ENCODE data around the gene MAFB. TPM values are rescaled to one million over a fixed set of nuclear protein-coding genes. Genes with fewer than 3 reads are reported as not detected.

Gene MAFB
- total RNA-seq, 1 donor from 2014 or later = 12.9 TPM

DNA sequence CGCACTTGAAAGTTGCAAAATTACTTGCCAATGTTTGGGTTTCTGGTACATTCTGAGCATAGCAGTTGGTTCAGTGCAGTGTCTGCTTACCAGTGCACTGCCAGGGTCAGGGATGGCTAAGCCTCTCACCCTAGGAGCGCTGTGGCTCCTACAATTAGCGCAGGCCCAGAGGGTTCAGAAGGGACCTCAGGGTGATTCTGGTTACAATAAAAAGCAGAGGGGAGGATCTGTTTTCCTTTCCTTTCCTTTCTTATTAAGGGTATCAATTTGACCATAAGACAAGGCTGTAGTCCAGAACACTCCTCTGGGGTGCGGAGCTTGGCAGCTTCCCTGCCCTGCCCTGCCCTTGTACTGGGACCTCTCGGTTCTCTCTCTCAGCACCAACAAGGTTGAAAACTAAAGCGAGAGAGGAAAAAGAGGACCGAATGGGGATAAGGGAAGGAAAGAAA, 2.6 kb downstream of the MAFB start:
- no peak for DNase-seq
- intact Hi-C loops (cut with micrococcal nuclease) = no loop called here
- no peak for ATAC-seq

DNA sequence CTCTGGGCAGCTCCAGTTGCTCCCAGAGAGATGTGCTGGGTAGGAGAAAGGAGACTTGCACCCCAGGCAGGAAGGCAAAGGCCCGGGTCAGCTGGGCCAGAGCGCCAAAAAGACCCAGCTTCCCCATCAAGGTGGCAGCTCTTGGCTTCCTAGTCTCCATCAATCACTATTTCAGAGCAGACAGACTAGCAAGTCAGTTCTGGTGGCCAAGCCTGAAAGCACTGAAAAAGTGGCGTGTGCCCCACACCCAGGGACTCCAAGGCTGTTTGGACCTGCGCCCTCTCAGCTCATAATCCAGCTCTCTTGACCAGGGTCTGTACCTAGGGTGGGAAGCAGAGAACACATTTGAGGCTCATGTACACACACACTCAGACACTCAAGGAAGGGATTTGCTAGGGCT, 3.7 kb downstream of the MAFB start:
- ATAC-seq = no peak

DNA sequence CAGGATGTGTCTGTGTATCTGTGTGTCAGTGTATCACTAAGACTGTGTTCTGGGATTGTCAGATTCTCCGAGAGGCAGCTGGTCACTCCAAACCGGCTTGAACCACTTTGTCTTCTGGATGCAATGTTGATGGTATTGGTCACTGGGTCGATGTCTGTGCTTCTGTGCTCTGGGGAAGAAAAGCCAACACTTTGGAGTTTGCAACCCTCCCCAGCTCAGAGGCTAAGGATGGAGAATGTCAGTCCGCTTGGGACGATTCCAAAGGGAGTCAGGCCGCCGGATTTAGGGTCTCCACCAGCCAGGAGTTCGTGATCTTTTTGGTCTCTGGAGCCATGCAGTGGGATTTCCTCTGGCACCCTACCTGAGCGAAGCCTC, 5.2 kb downstream of the MAFB start:
- intact Hi-C loops (cut with micrococcal nuclease) = no loop called here
- DNase-seq (no peak), ATAC-seq (no peak)

More for the DNA sequence above, 3.7 kb downstream of the MAFB start:
- intact Hi-C loops (cut with micrococcal nuclease) = no loop called here
- no peak for DNase-seq

DNA sequence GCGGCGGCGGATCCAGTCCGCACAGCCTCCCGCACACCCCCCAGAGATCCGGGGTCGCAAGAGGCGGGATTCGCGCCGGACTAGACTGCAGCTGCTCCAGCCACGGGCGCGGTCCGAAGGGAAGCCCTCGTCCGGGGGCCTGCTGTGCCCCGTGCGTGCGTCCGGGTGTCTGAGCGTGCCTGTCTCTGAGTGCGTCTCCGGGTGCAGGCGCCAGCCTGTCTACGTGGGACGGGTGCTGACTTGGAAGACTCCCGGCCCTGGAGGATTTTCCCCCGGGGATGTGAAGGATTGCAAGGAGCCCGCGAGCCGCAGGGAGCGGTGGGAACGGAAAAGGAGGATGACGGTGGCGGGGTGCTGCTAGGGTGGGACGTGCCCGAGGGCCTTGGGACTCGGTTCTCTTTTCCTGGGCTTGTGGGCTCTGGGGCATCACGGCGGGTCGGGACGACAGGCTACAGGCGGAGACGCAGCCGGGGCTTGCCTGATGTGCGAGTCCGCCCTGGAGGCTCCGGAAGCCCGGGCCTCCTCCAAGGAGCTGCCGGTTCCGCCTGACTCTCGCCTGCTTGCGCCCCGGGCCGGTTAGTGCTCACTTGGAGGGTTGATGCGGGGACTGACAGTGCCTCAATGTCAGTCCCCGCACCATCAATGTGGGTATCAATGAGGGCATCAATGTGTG, 5.7 kb downstream of the MAFB start:
- DNase-seq (peak; percentile 72), ATAC-seq (peak; percentile 31)
- intact Hi-C loops (cut with micrococcal nuclease) = no loop called here

DNA sequence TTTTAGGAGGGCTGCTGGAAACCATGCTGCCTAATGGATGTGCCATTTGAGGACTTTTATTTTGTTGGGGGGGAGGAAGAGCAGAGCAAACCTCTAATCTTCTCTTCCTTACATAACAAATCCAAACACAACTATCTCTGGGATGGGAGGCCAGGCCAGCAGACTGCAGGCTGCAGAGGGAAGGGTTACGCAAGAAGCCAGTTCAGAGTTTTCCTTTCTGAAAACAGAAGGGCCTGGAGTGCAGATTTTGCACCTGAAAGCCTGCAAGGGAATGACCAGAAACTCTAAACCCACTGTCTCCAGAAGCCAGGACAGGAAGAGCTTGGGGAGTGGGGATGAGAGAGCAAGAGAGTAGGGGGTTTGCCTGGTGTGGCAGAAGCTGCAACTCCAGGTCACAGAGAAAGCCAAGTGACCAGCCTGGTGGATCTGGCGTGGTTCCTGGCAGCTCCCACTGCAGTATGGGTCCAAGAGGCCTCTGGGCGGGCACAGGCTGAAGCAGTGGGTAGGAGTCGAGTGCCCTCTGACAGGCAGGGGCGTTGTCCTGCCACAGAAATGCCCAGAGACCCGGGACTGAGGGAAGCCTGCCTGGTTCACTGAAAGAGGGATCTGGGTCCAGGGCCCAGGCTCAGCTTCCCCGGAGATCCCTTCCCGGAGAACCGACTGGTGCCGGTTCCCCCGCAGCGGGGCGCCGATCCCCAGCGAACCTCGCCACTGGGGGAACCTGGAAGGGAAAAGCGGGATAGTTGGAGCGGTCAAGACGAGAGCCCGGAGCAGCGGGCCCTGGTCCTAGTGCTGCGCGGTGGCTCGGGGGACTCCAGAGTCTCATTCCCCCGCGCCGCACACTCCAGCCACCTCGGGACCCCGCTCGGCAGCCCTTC, 6.7 kb downstream of the MAFB start:
- DNase-seq = peak; percentile 67
- peak; percentile 69 for ATAC-seq

DNA sequence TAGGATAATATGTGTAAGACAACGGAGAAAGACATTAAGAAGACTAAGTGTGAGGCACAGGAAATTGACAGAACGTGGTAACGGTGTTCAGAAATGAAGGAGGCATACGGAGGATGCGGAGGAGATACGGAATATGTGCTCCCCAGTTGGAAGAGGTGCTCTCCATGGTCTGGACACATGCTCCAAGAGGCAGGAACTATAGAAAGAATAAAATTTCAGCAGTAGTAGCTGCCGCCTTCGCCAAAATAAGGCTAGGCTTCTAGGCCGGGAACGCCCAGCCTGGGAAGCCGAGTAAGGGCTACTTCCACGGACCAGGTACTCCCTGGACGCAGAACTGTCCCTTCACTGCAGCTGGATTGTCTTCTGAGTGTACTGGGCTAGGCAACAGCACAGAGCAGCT, 7.4 kb downstream of the MAFB start:
- ATAC-seq (no peak), DNase-seq (no peak)
- intact Hi-C loops (cut with micrococcal nuclease) = no loop called here

More for the DNA sequence above, 6.7 kb downstream of the MAFB start:
- intact Hi-C loops (cut with micrococcal nuclease) = no loop called here

DNA sequence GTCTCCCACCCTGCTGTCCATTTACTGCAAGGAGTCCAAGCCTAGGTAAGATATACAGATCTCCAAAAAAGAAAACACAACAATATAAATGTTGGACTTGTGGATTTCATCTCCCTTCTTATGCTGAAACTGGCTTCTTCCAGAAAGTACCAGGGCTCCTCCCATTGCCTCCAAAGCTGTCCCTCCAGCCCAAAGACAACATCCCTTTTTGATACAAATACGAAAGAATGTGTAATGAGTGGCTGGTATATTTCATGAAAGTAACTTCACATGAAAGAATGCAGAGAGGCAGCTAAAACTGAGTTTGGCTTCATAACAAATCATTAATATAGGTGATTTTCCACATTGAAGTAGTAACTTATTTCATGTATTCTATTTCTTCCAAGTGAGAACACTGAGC, 7.9 kb downstream of the MAFB start:
- intact Hi-C loops (cut with micrococcal nuclease) = no loop called here
- DNase-seq = no peak
- no peak for ATAC-seq

DNA sequence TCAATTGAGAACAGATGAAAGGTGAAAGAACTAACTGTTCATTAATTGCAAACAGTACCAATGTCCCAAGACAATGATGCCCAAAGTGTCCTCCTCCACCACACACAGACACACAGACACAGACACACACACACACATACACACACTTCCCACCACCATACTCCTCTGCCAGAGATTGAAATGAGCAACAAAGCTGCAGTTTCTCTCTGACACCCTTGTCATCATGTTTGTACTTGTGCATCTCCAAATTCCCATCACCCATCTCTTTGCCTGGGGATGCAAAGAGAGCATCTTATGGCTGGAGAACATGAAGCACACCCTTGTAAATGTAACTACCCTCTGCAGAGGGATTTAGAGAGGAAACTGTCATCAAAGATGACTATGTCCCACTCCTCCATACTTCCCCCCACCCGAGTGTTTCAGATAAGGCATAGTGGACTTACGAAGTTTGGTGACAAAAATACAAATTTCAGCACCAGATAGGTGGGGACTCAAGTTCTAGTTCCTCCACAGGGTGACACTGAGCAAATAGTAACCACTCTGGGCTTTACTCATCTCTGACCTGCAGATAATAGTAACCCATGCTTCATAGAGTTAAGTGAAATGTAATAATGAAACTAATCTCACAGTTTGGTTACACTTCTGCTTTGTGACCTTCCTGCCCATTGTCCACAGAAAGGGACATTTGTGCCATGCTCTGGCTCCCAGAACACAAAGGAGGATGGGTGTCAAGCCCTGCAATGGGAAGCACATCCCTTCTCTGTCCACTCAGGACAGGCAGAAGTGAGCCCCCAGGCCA, 8.7 kb downstream of the MAFB start:
- ATAC-seq (no peak), DNase-seq (no peak)
- intact Hi-C loops (cut with micrococcal nuclease) = no loop called here

DNA sequence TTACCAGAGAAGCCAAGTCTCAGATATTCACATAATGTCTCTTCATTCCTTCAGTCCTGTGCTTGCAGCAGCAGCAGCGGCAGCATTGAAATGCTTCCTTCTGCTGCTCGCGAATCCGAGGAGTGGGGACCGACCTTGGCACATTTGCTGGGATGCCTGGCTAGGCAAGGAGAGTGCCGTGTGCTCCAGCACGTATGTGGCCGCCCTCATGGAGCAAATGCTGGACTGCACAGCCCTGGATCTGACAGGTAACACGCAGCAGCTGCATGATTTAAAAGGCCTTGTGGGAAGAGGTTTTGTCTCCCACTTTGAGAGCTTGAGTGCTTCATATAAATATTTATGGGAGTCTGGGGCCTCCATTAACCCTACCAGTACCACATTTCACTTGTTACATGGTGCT, 9.9 kb downstream of the MAFB start:
- intact Hi-C loops (cut with micrococcal nuclease) = no loop called here
- DNase-seq (no peak), ATAC-seq (no peak)

DNA sequence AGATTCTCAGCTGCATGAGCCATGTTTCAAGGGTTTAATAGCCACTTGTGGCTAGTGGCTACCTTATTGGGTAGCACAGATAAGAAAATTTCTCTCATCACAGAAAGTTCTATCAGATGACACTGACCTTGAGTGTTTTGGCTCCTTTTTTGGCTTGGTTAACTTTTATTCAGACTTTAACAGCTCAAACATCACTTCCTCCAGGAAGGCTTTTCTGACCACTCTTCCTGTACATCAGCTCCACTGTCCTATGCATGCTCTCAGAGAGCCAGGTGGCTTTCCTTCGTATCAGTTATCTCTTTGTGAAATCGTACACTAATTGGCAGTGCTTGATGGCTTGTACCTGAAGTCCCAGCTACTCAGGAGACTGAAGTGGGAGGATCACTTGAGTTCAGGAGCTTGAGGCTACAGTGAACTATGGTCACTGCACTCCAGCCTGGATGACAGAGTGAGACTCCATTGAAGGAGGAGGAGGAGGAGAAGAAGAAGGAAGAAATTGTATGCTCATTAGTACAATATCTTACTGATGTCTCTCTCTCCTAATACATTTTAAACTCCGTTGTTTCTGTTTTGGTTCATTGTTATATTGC, 10.7 kb downstream of the MAFB start:
- no peak for ATAC-seq
- DNase-seq = no peak
- intact Hi-C loops (cut with micrococcal nuclease) = no loop called here

DNA sequence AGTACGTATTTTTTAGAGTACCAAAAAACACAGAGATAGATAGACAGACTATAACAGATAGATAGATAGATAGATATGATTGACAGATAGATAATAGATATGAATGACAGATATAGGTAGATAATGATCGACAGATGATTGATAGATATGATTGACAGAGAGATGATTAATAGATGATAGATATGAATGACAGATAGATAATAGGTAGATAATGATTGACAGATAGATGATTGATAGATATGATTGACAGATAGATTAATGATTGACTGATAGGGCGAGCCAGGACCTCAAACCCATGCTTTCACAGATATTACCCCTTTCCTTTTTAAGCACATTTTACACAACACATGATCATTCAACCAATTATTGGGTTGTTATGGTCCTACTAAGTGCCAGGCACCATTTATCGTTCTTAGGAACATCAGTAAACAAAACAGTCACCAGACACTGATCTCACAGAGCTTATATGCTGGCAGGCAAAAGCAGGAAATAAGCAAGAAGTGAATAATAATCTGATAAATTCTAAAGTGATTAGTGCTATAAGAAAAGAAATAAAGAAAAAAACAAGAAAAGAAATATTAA, 11.6 kb downstream of the MAFB start:
- no peak for DNase-seq
- no peak for ATAC-seq
- intact Hi-C loops (cut with micrococcal nuclease) = no loop called here

DNA sequence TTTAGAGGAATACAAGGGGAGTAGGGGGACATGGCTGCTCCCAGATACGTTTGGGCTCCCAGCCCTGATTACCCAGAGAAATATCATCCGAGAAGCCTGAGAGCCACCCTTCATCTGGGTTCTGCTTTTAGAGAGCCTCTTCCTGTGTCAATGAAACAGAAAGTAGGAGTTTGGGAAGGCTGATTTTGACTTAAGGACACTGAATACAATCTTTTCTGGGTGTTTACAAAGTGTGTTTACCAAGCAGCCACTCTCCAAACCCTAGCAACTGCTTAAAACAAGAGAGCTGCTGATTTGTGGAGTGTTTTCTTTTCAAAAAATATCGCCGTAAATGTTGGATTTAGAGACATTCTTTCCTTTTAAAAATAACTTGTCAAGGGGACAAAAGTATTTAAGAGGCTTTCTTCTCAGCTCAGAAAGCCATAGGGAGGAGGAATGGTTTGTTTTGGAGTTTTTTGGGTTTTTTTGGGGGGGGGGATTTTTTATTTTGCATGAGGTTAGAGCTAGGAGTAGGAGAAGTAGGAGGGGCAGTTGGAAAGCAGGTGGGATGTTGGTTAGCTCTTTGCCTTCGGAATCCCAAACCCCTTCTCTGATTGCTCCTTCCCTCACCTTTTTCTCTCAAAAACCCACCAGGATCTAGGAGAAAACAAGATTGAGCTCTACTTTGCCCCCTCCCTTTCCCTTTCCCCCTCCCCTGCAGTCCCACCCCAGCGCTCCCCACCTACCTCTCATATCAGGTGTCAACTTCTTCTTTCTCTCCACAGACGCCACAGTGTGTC, 12.4 kb downstream of the MAFB start:
- DNase-seq = no peak
- ATAC-seq = no peak
- intact Hi-C loops (cut with micrococcal nuclease) = no loop called here

DNA sequence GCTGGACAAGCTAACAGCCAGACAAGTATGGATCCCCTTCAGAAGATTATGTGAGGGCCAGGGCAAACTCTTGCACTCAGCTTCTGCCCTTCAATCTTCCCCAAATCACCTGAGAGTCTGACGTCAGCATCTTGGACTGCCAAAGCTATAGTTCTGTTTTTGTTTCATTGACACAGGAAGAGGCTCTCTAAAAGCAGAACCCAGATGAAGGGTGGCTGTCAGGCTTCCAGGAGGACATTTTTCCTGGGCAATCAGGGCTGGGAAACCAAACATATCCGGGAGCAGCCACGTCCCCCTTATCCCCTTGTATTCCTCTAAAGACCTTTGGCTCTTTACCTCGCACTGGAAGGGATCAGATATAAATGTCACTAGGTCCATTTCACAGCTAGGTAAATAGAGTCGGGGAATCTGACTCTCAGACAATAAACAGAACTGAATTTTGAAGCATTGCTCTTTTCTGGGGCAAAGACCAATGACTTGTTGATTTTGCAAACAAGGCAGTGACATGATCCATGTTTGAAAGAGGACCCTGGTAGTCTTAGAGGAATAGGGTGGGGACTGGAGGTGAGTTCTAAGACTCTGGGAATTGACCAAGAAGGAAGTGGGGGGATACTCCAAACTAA, 13.3 kb downstream of the MAFB start:
- no peak for ATAC-seq
- no peak for DNase-seq
- intact Hi-C loops (cut with micrococcal nuclease) = no loop called here

DNA sequence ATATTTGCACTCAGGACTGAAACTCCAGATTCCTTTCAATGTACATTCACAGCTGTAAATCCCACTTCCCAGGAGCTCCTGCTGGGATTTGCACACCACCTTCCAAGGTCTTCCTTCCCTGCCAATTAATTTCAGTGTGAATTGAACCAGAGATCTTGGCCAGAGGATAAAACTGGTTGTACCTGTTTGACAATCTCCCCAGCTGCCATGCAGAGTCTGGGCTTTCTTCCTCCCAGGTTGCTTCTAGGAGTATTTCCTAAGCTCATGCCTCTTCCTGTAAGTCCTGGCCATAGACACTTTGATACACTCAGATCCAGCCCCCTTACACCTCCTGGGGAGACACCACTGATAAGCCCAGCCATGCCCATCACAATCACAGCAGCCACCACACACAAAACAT, 15.6 kb downstream of the MAFB start:
- intact Hi-C loops (cut with micrococcal nuclease) = no loop called here
- DNase-seq = no peak
- ATAC-seq = no peak

DNA sequence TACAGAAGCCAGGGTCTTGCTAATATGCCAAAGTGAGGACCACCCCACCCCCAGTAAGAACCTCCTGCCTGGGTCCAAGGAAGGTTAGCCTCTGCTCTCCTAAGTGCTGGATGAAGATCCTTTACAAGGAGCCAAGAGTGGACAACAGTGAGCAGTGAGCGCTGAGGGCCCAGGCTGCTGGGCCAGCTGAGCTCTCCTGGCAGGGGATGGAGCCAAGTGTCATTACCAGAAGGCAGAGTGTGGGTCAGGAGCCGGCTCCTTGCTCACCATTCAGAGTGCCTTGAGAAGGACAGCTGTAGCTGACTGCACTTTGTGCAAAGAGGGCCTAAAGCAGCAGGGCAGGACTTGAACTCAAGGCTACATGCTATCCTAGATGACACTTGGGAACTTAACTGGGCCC, 16.9 kb downstream of the MAFB start:
- intact Hi-C loops (cut with micrococcal nuclease) = no loop called here

DNA sequence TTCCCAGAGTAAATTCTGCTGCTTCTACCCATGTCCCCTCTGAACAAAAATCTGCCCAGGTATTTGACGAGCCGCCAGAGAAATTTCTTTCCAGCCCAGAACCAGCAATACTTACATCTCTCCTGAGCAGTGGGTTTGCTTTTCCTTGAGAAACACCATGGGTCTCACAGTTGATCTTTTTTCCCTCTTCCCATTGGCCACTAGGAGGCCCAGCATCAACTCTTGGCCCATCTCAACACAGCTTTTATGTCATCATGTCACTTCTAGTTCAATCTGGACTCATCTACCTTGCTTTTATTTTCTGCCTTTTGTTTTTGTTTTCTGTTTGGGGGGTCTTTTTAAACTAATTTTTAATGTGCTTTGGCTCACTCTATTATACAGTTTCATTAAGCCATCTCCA, 18.8 kb downstream of the MAFB start:
- ATAC-seq (no peak), DNase-seq (no peak)
- intact Hi-C loops (cut with micrococcal nuclease) = no loop called here

More for the DNA sequence above, 16.9 kb downstream of the MAFB start:
- no peak for ATAC-seq
- no peak for DNase-seq

DNA sequence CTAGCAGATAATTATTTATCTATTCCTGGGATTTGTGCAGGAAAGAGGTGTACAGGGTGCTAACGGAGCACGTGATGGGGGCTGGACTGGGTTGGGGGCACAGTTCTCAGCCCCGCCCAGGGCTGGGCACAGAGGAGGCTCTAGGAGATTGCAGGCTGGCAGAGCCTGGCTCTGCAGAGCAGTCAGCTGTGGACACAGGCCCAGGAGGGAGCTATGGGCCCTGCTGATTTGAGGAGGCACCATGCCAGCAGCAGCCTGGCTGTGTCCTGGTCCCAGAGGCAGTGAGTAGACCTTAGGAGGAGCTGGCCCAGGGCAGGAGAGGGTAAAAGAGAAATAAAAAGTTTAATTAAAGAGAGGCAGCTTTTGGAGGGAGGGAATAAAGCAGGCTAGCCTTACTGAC, 19.3 kb downstream of the MAFB start:
- intact Hi-C loops (cut with micrococcal nuclease) = no loop called here
- peak; percentile 81 for ATAC-seq
- DNase-seq = peak; percentile 55
